ENCODE results near the gene PHKG1. TPM values are rescaled to one million over a fixed set of nuclear protein-coding genes. Genes with fewer than 3 reads are reported as not detected.

Gene PHKG1
- under 1 TPM; under 0.01 to 0.33 TPM for total RNA-seq

GRCh38 chr7:56092789-56093531 lies at the start of gene PHKG1:
Gene PHKG1 (minus strand): TSS chr7:56092952. CDS start chr7:56088941, 4,011 bp downstream.

GRCh38 chr7:56115852-56116538 lies 23.2 kb upstream of the PHKG1 start, which contains the start of gene NUPR2:
Gene NUPR2 (minus strand): TSS chr7:56116417. CDS start chr7:56116314, 103 bp downstream.

GRCh38 chr7:56106108-56107073 lies 13.6 kb upstream of the PHKG1 start, which contains the start of gene CHCHD2:
Gene CHCHD2 (minus strand): TSS chr7:56106476. CDS start chr7:56106413, 63 bp downstream.

GRCh38 chr7:56063882-56064625 lies 28.7 kb downstream of the PHKG1 start, which contains the start of gene SUMF2:
Gene SUMF2 (plus strand): TSS chr7:56064286. CDS start chr7:56064312, 26 bp downstream.

DNA sequence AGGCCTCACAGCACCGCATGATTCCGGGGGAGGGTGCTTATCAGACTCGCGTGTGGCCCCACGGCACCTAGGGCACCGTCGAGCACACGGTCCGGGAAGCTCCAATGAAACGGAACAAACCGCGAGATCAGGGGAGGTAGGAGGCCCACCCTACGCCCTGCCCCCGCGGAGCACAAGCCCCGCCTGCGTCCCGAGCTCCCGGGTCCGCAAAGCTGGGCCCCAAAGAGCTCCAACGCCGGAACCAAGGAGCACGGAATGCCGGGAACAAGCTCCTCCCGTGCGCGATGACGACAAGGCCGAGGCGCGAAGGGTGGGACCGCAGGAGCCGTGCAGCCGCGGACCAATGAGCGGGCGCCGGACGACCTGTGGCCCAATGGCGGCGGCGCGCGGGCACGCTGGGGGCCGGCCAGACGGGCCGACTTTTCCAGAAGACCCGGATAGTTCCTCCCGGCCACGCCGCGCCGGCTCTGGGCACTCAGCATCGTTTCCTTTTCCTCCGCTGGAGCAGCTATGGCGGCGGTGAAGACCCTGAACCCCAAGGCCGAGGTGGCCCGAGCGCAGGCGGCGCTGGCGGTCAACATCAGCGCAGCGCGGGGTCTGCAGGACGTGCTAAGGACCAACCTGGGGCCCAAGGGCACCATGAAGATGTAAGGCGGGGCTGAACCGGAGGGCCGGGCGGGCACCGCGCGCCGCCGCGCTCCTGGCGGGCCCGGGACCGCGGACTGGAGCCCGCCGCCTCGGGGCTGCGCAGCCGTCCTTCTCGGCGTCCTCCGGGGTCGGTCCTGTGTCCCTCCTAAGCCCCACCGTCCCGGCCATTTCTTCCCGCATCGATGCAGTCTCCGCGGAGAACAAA lies 41.2 kb downstream of the PHKG1 start, which contains the start of the genes CCT6A and PSPH:
CCT6A (plus strand) TSS at position 427 of the 853 bp plus-strand sequence; CDS start at position 511, 84 bp downstream.
PSPH (minus strand) TSS at position 106 of the 853 bp plus-strand sequence. CDS start 30,232 bp downstream, outside the sequence.

Small RNAs within 50 kb of the gene (small RNA-seq; reads per million reads assigned to genes)
- 0.41 to 1.0 reads per million in 2 donors for gene SNORA15
- gene SNORA22B: 2.4 to 3.1 reads per million in 2 donors

Other genes with a start within 250 kb of the PHKG1 start
- gene SEPTIN14, start 230.2 kb downstream of the PHKG1 start, total RNA-seq: not detected
- gene ZNF713, start 205.5 kb downstream of the PHKG1 start, total RNA-seq: 1 to 10 TPM; 2.0 to 3.1 TPM
- gene MRPS17, start 141.1 kb downstream of the PHKG1 start, total RNA-seq: 10 to 100 TPM in 1 of 2 donors, 1 to 10 TPM in 1; 10.0 to 17.0 TPM
- 10 to 100 TPM; 52.3 to 71.6 TPM for gene NIPSNAP2, start 128.4 kb downstream of the PHKG1 start, total RNA-seq
- 100 to 1,000 TPM; 153 to 221 TPM for gene PSPH, start 41.5 kb downstream of the PHKG1 start, total RNA-seq
- gene CCT6A, start 41.2 kb downstream of the PHKG1 start, total RNA-seq: 100 to 1,000 TPM; 241 to 357 TPM
- gene SUMF2, start 28.7 kb downstream of the PHKG1 start, total RNA-seq: 100 to 1,000 TPM; 116 to 149 TPM
- 100 to 1,000 TPM; 368 to 373 TPM for gene CHCHD2, start 13.5 kb upstream of the PHKG1 start, total RNA-seq
- not detected for gene NUPR2, start 23.5 kb upstream of the PHKG1 start, total RNA-seq

Data from melanocyte of skin (primary cell).